Neuron (in vitro differentiated cells): Measurements from ENCODE around the gene EXD1.
"Not testable (repeated sequence)": the region's sequence is repeated elsewhere in the genome, so short reads cannot be mapped to it uniquely, and the experiment has no call there.

Source experiments
- H2AFZ ChIP-seq: one replicate; pipeline ENCODE4 v1.6.1; 2013; ENCODE audit warnings: low read depth, mild to moderate bottlenecking, inconsistent platforms, low read length, moderate library complexity
- H3K27me3 ChIP-seq: one replicate; pipeline ENCODE4 v1.6.1; 2013; ENCODE audit warnings: low read length; ENCODE audit not compliant: insufficient read depth
- H3K36me3 ChIP-seq: one replicate; pipeline ENCODE4 v1.6.1; 2013; ENCODE audit warnings: low read length; ENCODE audit not compliant: insufficient read depth
- H3K4me1 ChIP-seq: one replicate; pipeline ENCODE4 v1.6.1; 2013; ENCODE audit warnings: low read length; ENCODE audit not compliant: insufficient read depth
- H3K4me3 ChIP-seq: 2 replicates; pipeline ENCODE4 v1.5.1; 2013; ENCODE audit warnings: mild to moderate bottlenecking, low read length, moderate library complexity
- H3K9me3 ChIP-seq: one replicate; pipeline ENCODE4 v1.6.1; 2013; ENCODE audit warnings: low read length

The EXD1 gene, protein sequence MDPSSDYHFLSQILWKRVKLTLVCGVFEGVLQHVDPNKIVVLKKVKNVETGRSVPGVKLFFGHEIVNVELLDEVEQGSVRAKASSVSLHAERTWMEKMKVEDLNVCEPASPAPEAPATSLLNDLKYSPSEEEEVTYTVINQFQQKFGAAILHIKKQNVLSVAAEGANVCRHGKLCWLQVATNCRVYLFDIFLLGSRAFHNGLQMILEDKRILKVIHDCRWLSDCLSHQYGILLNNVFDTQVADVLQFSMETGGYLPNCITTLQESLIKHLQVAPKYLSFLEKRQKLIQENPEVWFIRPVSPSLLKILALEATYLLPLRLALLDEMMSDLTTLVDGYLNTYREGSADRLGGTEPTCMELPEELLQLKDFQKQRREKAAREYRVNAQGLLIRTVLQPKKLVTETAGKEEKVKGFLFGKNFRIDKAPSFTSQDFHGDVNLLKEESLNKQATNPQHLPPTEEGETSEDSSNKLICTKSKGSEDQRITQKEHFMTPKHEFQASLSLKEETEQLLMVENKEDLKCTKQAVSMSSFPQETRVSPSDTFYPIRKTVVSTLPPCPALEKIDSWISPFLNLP

DNA sequence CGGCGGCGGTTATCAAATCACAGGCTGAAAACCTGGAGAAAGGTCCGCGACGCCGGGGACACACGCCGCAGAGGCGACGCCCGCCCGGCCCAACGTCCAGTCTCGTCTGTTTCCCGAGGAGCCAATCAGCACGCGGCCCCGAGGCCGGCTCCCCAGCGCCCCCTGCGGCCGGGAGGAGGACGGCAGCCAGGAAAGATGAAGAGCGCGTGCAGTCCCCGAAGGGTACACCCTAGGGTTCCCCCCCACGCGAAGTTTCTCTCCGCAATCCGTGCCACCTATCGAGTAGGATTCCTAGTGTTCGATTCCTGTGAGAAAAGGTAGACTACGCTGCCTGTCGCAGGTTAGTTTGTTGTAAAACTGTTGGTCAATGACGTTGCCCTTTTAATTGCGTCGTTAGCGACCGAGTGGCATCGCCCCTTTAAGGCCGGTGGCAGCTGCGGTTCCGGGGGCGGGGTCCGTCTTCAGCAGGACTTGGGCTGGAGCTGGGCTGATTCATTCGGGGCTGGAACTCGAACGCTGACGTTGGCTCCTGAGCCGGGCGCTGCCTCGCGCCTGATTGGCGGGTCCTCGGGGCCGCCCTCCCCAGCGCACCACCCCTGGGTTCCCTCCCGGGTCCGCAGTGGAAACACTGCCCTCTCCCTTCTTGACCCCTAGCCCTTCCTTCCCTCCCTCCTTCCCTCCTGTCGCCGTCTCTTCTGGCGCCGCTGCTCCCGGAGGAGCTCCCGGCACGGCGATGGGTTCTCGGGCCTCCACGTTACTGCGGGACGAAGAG lies at the start of gene EXD1, which contains the start of gene CHP1:
TSS of gene EXD1 (minus strand) at position 108 of the 772 bp plus-strand sequence. CDS start 4,182 bp downstream, outside the sequence.
TSS of gene CHP1 (plus strand) at position 619 of the 772 bp plus-strand sequence. CDS start at position 734, 115 bp downstream.
- Histone ChIP-seq H2AFZ (peak within 1 kb of the TSS; percentile 90), H3K4me1 (peaks cover 7% of the 10 kb centered on the region), H3K9me3 (no peaks in the 10 kb centered on the region), H3K27me3 (no peaks in the 10 kb centered on the region), H3K36me3 (no peaks in the 10 kb centered on the region), H3K4me3 (peak within 1 kb of the TSS; percentile 84)

DNA sequence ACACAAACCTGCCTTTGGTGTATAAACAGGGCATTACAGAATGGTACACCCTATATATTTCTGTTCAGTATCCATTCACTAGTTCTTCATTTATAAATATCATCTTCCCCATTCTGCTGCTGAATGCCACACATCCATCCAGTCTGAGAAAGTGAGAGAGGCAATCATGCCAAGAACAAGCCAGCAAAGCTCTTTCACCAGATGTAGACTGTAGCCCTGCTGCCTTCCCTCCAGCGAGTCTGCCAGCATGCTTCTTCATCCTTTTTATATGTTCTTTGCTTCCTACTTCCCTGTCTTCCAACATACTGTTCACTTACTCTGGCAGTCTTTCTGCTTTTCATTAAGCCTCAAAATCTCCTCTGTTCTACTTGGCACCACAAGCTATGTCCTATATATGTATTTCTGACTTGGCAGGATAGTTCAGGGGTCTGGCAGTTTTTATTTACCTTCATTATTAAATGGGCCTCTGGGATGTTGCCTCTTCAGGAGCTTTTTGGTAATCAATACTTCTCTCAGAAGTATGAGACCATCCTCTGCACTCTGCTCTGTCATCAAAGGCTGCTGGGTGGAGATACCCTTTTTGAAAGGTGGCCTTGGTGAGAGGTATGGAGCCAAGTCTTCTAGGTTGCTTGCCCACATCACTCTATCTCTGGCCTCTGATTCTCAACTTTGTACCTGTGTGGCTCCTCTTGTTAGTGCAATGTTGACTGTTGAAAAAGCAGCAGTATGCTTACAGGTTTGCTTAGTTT lies 49.2 kb upstream of the EXD1 start:
- Histone ChIP-seq H3K4me3 (no peak overlapping the region), H3K27me3 (no peaks in the 10 kb centered on the region), H2AFZ (no peak overlapping the region), H3K36me3 (peaks cover 37% of the 10 kb centered on the region), H3K4me1 (peaks cover 4% of the 10 kb centered on the region), H3K9me3 (no peaks in the 10 kb centered on the region)

DNA sequence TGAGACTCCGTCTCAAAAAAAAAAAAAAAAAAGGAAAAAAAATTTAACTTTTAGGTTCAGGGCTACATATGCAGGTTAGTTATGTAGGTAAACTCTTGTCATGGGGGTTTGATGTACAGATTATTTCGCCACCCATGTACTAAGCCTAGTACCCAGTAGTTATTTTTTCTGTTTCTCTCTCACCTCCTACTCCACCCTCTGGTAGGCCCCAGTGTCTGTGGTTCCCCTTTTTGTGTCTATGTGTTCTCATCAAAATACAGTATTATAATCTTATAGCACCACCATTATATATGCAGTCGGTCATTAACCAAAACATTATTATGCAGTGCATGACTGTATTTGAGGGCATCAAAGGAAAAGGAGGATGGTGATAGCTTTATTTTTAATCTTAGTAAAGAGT lies 47.8 kb upstream of the EXD1 start:
- no peak overlapping the region for H2AFZ ChIP-seq
- H3K36me3 ChIP-seq = peaks cover 43% of the 10 kb centered on the region
- H3K4me3 ChIP-seq = no peak overlapping the region
- H3K9me3 ChIP-seq = no peaks in the 10 kb centered on the region
- H3K27me3 ChIP-seq = no peaks in the 10 kb centered on the region
- H3K4me1 ChIP-seq = peaks cover under 1% of the 10 kb centered on the region

DNA sequence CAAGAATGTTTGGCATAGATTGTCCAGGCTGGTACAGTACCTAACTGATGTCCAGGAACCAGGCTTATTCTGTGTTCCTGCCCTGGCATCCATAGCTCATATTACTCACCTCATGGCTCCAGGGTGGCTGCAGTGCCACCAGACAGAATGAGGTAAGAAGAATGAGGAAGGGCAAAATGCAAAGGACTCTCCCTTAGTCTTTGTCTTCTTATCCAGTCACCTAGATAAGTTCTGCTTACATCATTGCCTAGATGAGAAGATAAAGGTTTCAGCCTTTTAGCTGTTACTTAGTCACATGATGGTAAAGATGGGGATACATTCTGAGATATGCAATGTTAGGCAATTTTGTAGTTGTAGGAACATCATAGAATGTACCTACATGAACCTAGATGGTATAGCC lies 46.3 kb upstream of the EXD1 start:
- no peaks in the 10 kb centered on the region for H3K9me3 ChIP-seq
- no peak overlapping the region for H2AFZ ChIP-seq
- H3K36me3 ChIP-seq = peaks cover 47% of the 10 kb centered on the region
- no peaks in the 10 kb centered on the region for H3K4me1 ChIP-seq
- H3K4me3 ChIP-seq = no peak overlapping the region
- H3K27me3 ChIP-seq = no peaks in the 10 kb centered on the region

DNA sequence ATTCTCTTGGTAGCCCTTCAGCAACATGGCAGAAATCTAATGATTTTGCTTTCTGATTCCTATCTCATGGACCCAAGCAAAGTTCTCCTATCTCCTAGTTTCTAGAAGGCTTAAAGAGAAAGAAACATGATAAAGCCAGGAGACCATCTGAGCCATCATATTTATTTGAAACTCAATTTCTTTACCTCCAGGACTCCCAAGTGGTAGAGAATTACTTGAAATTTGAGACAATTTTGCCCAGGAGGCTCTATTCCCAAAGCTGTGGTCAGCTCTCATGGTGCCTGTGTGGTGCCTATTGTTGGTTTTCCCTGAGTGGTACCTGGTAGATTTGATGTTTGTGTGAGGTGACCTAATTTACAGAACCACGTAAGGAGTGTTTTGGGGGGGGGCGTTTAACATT lies 39.3 kb upstream of the EXD1 start:
- Histone ChIP-seq H3K4me1 (no peaks in the 10 kb centered on the region), H3K9me3 (no peaks in the 10 kb centered on the region), H3K27me3 (no peaks in the 10 kb centered on the region), H3K36me3 (peaks cover 27% of the 10 kb centered on the region), H3K4me3 (no peak overlapping the region), H2AFZ (no peak overlapping the region)

DNA sequence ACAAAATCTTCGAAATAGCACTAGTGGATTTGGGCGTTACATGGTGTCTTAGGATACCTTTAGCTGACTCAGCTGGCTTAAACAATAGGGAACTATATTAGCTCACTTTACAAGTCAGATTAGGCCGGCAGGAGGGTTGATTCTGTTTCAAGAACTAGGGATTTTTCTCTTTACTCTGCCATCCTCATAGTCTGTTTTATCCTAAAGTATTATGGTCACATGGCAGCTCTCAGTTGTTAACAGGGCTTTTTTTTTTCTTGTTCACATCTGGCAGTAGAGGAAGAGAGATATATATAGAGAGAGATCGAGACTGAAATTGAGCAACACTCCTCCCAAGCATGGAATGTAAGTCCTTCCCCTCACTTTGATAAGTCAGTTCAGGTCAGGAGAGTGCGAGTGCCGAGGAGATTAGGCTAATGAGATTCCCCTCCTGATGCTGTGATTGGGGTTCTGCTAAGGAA lies 33.4 kb upstream of the EXD1 start:
- no peak overlapping the region for H2AFZ ChIP-seq
- peaks cover 29% of the 10 kb centered on the region for H3K36me3 ChIP-seq
- H3K9me3 ChIP-seq = no peaks in the 10 kb centered on the region
- H3K27me3 ChIP-seq = no peaks in the 10 kb centered on the region
- H3K4me3 ChIP-seq = no peak overlapping the region
- no peaks in the 10 kb centered on the region for H3K4me1 ChIP-seq

DNA sequence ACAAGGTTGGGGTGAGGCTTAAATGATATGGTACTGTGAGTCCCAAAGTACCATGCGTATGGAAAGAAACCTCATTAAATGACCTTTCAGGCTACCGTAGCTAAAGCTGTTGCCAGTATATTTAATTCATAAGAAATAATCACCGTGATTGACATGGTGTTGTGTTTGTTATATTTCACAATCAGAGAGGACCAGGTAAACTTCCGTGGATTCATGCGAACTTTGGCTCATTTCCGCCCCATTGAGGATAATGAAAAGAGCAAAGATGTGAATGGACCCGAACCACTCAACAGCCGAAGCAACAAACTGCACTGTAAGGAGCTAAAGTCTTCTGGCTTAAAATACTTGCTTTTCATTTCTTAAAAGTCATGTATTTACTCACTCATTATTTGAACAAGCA lies 32.0 kb upstream of the EXD1 start:
- no peaks in the 10 kb centered on the region for H3K4me1 ChIP-seq
- no peak overlapping the region for H2AFZ ChIP-seq
- H3K36me3 ChIP-seq = peaks cover 33% of the 10 kb centered on the region
- no peaks in the 10 kb centered on the region for H3K9me3 ChIP-seq
- no peak overlapping the region for H3K4me3 ChIP-seq
- H3K27me3 ChIP-seq = no peaks in the 10 kb centered on the region

DNA sequence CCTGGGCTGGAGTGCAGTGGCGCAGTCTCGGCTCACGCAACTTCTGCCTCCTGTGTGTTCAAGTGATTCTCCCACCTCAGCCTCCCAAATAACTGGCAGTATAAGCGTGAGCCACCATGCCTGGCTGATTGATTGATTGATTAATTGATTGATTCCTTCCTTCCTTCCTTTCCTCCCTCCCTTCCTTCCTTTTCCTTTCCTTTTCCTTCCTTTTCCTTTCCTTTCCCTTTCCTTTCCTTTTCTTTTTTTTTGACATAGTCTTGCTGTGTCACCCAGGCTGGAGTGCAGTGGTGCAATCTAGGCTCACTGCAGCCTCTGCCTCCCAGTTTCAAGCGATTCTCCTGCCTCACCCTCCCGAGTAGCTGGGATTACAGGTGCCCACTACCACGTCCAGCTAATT lies 30.4 kb upstream of the EXD1 start:
- peaks cover 30% of the 10 kb centered on the region for H3K36me3 ChIP-seq
- not testable (repeated sequence) for H3K4me1 ChIP-seq, H3K27me3 ChIP-seq

DNA sequence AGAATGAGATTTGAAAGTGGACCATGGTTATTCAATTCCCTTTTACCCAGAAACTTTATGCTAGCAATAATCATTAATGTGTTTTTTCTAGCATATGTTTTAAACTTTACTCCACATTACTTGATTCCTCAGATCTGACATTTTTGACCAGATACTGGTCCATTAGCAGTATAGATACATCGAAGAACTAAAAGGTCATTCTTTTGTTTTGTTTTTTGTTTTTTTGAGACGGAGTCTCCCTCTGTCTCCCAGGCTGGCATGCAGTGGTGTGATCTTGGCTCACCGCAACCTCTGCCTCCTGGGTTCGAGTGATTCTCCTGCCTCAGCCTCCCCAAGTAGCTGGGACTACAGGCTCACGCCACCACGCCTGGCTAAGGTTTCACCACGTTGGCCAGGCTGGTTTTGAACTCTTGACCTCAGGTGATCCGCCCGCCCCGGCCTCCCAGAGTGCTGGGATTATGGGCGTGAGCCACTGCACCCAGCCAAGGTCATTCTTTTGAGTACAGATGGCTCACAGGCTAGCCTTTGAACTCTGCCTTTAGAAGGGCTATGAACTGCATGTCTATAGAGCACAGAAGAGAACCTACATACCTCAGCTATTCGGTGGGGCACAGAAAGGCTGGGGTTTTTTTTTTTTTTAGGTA lies 29.1 kb upstream of the EXD1 start:
- Histone ChIP-seq H3K4me1 (no peaks in the 10 kb centered on the region), H3K27me3 (no peaks in the 10 kb centered on the region), H3K36me3 (peaks cover 28% of the 10 kb centered on the region), H3K9me3 (no peaks in the 10 kb centered on the region), H2AFZ (no peak overlapping the region), H3K4me3 (no peak overlapping the region)

More for the DNA sequence above, 30.4 kb upstream of the EXD1 start:
- H2AFZ ChIP-seq, H3K9me3 ChIP-seq, H3K4me3 ChIP-seq: not testable (repeated sequence)

DNA sequence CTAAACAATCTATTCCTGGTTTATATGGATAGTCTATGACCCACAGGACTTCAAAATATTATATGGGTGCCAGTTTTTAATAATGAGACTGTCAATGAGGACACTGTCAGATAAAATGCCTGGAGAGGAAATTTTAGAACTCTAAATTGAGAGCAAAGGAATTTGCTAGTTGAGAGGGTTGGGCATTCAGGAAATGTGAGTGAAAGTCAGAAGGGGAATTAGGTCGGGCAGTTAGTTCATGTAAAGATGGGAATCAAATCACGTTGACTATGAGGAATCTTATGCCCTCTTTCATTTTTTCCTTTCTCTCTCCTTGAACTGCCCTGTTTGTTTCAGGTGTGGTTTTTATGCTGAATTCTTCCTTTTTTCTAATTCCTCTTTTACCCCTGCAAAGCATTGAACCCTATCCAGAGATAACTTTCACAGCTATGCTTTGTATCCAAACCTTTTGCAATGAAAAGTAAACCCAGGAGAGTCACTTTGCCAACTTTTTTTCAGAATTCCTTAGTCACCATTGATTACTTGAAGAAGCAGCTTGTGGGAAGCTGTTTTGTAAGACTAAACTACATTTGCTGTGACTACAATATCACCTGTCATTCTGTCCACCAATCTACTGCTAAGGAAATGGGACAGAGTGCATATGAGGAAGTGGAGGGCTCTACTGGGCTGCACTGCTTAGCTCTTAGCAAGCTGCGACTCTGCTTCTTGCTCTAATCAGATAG lies 28.4 kb upstream of the EXD1 start:
- Histone ChIP-seq H3K4me3 (no peak overlapping the region), H3K9me3 (no peaks in the 10 kb centered on the region), H3K27me3 (no peaks in the 10 kb centered on the region), H2AFZ (no peak overlapping the region), H3K4me1 (no peaks in the 10 kb centered on the region), H3K36me3 (peaks cover 21% of the 10 kb centered on the region)

DNA sequence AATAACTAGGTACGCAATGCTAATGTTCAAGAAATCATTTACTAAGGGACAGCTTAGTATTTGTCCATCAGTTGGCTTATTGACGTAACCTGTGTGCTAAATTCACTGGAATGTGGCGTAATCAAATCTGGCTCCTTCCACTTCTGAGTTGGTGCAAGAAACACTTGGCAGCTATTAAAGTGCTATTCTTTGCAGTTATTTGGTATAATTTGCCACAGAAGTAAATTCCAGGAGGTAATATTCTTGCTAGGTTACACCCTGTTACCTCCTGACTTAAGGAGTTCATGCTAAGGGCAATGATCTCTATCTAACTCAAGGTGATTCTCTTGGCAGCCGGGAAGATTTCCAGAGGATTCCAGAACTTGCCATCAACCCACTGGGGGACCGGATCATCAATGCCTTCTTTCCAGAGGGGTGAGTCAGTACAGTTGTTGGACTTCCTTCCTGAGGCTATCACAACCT lies 26.1 kb upstream of the EXD1 start:
- no peak overlapping the region for H3K4me3 ChIP-seq
- no peaks in the 10 kb centered on the region for H3K4me1 ChIP-seq
- no peaks in the 10 kb centered on the region for H3K27me3 ChIP-seq
- peaks cover 8% of the 10 kb centered on the region for H3K36me3 ChIP-seq
- H2AFZ ChIP-seq = no peak overlapping the region
- H3K9me3 ChIP-seq = no peaks in the 10 kb centered on the region

DNA sequence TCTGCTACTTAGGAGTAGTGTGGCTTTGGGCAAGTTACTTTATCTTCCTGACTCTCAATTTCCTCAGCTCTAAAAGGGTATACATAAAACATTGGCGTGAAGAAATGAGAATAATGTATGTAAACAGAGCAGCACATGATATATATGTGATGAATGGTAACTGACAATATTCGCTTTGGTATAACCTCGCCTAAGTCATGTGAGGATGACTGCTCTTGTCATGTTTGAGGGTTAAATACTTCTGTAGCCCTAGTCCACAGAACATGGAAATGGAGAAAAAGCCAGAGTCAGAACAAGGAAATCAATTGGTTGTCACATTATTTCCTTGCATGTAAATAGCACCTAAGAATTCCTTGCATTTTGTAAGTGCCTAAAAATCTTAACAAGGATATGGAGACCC lies 25.5 kb upstream of the EXD1 start:
- Histone ChIP-seq H3K4me1 (no peaks in the 10 kb centered on the region), H3K36me3 (peaks cover 8% of the 10 kb centered on the region), H3K27me3 (no peaks in the 10 kb centered on the region), H2AFZ (no peak overlapping the region), H3K9me3 (no peaks in the 10 kb centered on the region), H3K4me3 (no peak overlapping the region)
